ENCODE results near the gene WDR4.
"Not testable (repeated sequence)": the region's sequence is repeated elsewhere in the genome, so short reads cannot be mapped to it uniquely, and the experiment has no call there.

The WDR4 gene

DNA sequence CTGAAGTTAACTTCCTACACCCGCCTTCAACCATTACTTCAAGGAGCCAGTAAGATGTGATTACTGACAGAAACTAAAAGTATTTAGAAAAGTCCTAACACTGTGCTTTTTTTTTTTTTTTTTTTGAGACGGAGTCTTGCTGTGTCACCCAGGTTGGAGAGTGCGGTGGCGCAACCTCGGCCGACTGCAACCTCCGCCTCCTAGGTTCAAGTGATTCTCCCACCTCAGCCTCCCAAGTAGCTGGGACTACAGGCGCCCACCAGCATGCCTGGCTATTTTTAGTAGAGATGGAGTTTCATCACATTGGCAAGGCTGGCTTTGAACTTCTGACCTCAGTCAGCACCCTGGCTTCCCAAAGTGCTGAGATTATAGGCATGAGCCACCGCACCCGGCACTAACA lies 3.5 kb downstream of the WDR4 start:
- DNase-seq (ENCODE audit: low read depth) = not testable (repeated sequence)

DNA sequence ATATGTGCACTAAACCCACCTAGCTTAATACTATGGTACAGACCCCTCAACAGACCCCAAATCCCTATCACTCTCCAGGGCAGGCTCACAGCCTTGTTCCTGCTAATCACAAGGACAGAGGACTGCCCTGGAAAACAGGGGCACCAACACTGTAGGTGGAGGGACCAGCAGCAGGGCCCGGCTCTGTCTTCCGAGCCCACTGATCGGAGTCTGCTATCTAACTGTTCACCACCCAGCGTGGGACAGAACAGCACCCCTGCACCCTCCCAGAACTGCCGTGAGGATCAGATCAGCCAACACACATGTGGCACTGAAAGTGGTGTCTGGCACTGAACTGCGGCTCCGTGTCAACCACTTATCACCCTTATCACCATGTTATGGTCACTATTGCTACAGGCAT lies 6.2 kb downstream of the WDR4 start:
- no peak for DNase-seq (ENCODE audit: low read depth)

DNA sequence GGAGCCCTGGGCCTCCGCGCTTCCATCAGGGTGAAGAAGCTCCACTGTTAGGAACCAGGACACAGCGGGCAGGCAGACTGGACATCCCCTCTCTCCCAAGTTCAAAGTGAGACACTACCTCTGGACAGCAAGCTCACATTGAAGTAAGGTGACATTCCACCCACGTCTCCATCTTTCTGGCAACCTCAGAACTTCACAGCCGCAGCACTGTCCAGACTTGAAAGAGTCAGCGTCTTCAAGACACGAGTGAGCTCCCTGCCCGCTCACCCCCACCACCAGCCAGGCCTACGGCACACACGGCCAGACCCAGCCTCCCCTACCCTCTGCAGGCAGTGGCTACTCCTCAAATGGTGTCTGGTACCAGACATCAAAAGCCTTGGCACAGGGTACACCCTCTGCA lies 11.1 kb downstream of the WDR4 start:
- DNase-seq (ENCODE audit: low read depth) = no peak

DNA sequence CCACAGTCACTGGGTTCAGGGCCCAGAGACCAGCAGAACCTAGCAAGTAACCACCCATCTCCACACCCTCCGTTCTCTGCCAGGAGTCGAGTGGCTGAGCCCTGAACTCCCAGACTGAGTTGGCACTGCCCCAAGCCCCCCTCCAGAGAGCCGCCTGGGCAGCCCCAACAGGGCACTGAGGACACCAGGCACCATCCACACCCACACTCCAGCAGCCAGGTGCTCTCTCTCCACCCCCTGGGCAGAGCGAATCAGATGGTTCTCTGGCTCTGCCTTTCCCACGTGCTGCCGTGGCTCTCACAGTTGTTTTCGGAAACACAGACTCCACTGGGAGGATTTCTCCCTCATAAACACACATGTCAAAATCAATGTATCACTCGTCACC lies 13.6 kb downstream of the WDR4 start:
- no peak for DNase-seq (ENCODE audit: low read depth)

DNA sequence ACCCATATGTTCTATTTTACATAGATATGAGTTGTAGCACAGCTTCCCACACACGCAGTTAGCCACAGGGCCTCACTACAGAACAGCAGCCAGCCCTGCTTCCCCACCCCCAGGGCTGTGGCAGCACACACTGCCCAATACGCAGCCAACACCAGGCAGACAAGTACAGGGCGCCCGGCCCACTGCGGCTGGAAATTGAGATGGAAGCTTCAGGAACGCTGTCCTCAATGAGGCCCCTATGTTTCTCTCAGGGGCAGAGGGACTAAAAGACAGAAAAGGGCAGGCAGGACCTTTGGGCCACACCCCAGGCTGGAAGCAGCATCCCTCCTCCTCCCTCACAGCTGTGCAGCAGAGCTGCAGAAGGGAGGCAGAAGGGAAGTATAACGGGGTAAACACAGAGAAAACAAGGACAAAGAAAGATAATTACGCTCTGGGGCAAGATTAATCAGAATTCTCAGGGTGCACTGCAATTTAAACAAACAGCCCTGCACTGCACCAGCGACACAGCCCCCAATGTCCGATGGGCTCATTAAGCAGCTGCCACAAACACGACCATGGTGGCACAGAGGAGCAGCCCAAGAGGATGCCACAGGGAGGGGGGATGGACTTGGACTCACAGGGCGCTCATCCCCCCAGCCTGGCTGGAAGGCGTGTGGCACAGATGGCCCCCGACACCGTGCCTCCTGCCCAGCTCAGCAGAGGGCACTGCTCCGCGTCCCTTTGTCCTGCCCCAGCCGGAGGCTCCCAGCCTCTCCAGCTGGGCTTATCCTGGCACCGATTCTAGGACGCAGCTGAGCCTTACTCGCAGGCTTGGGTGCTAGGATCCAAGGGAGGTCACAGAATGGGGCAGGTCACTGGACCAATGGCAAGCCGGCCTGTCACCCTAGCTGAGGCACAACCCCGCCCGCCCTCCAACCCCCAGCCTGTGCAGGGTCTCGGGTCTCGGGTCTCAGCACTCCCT lies 14.2 kb downstream of the WDR4 start:
- DNase-seq (ENCODE audit: low read depth) = no peak

DNA sequence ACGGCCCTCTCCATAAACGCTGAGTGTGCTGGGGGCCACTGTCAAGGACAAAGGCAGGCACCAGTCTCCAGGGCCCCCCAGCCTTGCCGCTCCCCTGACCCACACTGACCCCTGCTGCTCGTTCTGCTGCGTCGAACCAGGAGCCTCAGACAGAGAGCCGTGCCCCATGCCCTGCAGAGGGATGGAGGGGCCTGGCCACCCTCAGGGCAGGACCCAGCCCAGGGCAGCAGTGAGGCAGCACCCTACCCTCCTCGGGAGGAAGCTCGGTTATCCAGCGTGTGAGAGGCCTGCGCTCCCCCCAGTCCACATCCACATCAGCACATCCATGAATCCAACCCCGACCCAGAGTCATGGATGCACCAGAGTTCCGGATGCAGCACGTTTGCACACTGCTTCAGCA lies 15.1 kb downstream of the WDR4 start:
- DNase-seq (ENCODE audit: low read depth) = no peak

DNA sequence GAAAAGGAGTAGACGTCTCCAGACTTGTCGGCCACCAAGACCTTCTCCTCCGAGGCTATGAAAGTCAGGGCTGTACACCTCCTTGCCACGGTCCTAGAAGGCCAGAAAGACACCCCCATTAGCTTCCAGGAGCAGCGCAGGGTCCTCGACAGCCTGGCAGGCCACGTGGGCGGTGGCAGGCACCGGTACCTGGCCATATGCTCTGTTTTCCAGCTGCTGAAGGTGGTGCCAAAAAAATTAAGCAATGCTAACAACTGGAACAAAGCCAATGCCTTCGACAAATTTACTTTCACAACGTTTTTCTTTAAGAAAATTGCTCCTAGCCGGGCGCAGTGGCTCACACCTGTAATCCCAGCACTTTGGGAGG lies 15.9 kb downstream of the WDR4 start:
- DNase-seq (ENCODE audit: low read depth) = no peak

DNA sequence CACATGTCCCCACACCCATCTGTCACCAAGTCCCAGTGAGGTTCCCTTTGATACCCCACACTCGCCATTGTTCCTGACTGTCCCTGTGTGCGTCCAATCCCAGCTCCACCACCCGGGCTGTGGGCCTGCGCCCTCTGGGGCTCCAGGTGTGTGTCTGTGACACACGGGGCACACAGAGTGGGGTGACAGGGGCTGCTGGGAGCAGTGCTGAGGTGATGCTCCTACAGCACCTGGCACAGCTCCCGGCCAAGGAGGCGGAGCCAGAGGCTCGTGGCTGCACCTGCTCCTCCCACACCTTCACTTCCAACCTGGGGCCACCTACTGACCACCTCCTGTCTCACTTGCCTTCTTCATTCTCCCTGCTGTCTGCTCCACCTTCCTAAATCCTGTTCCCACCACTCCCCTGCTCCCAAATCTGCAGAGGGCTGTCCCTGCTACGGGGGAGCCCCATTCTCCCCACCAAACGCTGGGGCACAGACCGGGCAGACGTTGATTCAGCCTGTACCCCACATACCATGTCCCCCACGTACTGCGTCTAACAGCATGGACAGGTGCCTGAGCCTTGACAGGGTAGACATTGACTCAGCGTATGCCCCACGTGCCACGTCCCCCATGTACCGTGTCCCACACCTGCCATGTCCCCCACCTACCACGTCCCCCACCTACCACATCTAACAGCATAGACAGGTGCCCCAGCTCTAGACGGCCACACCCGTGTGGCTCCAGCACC lies 16.4 kb downstream of the WDR4 start:
- no peak for DNase-seq (ENCODE audit: low read depth)

DNA sequence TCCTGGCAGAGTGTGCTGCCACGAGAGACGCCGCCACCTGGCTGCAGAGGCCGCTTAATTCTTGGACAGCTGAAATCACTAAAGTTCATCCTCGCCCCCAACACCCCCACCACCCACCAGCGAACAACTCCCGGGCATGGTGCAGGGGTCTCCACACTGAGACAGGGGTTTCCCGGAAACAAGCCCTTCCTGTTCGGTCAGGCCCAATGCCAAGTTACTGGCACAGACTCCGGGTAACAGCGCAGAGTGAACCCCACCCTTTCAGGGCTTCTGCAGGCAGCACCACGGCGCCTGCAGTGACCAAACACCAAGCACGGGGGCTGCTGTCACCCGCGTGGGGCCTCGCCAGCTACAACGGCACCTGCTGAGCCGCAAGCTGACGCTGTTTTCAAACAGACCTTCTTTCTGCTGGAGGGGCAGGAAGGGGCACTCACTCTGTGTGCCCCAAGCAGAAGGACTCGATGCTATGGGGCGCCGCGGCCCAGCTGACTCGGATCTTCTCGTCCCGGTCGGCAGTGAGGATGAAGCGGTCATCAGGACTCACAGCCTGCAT lies 17.4 kb downstream of the WDR4 start:
- DNase-seq (ENCODE audit: low read depth) = no peak

DNA sequence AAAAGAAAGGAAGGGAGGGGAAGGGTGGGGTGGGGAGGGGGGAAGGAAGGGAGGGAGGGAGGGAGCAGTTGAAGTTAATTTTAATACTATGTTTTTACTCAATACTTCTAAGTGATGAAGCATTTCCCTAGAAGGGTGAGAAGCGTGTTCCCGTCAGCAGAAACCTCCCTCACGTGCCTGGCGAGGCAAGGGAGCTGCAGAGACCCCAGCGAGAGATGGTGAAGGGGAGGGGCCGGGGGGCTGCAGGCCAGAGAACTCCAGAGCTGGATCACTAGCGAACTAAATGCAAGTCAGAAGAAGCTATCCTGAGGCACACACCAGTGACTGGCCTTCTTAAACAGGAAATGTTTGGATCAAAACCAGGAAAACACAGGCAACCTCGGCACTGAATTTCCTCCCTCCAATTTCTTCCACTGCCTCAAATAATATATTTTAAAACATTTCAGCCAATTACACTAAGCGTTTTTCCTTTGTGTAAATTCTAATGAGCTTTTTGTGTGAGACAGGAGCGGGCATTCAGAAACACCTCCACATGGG lies 18.0 kb downstream of the WDR4 start:
- DNase-seq (ENCODE audit: low read depth) = no peak

DNA sequence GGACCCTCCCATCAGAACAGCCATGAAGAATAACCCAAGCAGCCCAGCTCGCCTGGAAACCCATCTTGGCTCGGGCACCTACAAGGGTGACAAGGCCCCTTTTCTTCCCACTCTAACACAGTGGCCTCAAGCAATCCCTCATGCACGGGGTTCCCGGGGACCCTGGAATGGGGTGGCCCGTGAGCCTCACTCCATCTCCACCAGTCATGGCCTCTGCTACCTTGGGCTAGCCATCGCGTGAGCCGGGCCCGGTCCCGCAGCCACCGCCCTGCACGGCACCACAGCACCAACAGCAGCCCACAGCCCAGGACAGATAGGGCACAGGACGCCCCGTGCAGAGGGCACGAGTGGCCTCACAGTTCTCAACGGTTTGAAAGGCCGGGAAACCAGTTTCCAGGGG lies 19.0 kb downstream of the WDR4 start:
- DNase-seq (ENCODE audit: low read depth) = no peak

DNA sequence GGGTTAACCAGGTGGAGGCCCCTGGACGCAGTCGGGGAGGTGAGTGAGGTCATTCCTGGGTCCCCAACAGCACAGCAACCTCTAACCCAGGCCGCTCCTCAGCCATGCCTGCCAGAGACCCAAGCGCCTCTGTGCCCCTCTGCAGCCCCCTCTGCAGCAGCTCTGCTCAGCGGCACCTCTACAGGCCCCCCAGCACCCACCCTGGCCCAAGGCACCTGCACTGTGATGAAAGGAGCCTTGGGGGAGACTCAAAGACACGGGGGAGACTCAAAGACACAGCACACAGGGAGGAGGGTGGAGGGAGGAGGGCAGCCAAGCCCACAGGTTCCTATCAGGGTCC lies 19.5 kb downstream of the WDR4 start:
- DNase-seq (ENCODE audit: low read depth) = no peak

DNA sequence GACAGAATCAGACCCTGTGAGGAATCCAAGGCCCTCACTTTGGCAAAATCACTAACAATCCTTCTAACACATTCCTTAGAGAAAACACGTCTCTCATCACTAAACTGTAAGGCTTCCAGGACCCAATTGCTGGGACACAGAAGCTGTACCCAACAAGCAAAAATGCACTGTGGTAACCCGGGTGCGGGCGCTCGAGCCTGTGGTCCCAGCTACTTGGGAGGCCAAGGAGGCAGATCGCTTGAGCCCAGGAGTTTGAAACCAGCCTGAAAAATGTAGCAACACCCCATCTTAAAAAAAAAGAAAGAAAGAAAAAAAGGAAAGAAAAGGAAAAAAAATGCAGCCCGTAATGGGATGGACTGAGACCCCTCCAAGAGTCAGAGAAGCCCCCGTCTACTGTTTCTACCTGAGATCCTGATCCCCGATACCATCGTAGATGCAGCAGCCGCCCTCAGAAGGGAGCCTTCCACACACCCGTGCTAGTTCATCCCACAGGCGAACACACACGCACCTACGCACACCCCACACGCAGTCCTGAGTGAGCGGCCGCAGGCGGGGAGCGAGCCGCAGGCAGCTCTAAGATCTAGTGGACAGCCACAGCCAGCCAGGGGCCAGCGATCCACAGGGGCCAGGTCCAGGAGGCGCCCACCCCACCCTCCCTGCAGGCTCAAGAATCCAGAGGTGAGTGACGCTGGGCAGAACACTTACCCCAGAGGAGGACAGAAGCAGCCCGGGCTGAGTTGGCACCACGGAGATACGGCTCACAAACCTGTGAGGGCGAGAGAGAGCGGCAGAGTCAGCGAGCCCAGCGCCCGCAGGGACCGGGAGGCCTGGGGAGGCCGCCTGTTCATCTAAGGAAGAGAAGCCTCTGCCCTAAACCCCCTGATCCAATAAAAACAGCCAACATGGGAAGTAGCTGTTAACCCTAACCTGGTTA lies 20.1 kb downstream of the WDR4 start:
- no peak for DNase-seq (ENCODE audit: low read depth)

DNA sequence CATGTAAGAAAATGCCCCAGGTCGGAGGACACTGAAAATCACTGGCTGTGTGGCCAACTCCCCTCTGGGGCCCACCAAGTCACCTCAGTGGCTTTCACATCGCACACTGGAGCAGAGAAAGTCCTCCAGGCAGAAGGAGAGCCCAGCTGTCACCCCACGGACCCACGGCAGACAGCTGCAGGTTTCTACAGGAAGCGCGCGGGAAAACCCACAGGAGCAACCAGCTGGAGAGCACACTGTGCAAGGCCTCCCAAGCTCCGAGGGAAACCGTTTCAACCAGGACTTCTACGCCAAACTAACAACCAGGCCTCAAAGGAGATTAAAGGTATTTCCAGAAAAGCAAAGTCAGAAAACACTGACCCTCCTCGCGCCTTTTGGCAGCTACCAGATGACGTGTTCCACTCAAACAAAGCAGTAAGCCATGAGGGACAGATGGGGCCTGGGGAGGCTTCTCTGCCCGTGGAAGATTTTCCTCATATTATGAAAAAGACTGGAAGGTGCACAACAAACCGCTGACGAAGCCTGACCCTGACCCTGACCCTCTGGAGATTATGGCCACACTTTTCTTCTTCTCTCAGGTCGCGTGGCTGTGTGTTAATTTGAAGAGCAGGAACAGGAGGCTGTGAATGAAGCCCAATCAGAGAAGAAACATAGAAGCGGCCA lies 21.0 kb downstream of the WDR4 start:
- DNase-seq (ENCODE audit: low read depth) = no peak

DNA sequence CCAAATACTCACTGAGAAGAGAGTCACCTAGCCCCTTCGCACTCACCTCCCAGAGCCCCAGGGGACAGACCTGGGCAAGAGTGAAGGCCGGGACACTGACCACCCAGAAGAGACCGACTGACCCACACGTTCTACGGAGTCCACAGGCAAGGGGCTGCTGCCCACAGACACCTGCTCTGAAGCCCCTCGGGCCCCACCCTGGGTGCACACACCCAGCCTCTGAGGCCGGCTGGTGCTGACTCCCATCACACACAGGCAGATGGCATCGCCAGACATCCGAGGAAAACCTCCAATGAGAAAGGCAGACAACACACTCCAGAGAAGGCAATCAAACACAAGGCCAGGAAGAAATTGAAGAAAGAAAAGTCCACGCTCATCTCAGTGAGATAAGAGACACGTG lies 22.1 kb downstream of the WDR4 start:
- no peak for DNase-seq (ENCODE audit: low read depth)

DNA sequence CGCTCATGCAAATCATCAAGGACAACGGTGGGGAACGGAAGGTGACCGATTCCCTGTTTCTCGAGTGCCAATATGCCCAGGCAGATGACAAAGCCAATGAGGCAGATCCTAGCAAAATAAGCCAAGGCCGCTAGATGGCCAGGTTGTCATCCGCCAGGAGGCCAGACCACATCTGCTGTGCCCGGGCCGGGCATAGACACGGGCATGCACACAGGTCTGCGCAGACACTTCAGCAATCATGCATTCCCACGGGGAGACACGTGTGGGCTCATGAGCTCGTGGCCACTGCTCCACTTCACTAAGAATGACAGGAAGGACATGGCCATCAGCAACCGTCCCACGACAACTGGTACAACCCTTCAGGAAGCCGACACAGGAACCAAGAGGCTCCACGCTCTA lies 23.4 kb downstream of the WDR4 start:
- no peak for DNase-seq (ENCODE audit: low read depth)

DNA sequence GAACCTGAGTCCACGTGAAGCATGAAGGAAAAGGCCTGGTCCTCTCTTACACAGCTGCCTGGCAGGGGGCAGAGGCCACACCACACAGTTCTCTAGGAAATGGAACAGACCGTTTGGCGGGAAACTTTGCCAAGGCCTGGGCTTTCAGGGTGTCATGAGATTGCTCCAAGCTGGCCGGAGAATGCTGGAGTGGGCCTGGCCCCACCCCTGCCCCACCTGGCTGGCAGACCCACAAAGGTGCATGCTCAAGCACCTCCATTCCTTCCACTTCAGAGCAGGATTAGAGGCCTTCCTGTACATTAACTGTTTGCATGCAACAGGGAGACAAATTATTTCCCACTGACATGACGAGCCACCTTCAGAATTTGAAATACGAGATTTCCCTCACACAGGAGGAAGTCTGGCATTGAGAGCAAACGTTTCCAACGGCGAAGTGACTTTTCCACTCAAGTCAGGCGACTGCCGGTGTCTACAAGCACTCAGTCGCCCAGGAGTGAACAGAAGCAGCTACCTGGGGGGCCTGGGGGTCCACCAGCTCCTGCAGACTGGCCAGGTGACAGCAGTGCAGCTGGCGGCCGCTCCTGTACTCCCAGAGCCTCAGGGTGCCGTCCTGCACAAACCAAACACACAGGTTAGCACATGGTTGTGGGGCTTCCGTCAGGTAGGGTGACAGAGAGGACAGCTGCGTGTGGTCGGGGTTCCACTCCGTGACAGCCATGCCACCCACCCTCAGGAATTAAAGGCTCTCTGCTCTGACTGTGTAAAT lies 24.0 kb downstream of the WDR4 start:
- DNase-seq (ENCODE audit: low read depth) = no peak

DNA sequence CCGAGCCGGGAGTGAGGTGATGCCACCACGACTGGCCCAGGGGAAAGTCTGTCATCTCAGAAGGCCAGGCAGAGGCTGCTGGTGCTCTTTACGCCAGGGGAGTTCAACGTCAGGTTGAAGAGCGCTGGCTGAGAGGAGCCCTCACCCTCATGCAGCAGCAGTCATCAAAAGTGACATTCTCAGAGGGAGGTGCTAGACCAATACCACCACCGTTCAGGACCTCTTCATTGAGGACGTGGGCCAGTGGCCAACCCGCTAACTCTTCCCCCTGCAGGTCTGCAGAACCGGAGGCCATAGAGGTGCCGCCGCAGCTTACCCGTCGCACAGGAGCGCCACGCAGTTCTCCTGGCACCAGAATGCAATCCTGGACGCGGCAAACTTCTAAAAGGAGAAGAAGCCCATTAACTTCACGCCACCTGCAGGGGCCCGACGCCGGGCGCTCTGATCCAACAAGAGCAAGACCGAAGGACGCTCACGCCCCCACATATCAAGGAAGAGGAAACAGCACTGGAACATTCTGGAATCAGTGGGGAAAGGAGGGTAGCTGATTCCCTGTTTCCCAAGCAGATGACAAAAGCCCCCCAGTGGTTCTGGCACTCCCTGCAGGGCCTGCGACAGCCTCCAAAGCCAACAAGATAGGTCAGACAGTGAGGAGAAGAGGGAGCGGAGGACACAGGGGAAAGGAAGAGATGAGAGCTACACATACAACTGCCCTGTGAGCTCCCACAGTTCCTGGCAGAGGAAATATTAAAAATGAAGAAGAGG lies 24.9 kb downstream of the WDR4 start:
- no peak for DNase-seq (ENCODE audit: low read depth)

DNA sequence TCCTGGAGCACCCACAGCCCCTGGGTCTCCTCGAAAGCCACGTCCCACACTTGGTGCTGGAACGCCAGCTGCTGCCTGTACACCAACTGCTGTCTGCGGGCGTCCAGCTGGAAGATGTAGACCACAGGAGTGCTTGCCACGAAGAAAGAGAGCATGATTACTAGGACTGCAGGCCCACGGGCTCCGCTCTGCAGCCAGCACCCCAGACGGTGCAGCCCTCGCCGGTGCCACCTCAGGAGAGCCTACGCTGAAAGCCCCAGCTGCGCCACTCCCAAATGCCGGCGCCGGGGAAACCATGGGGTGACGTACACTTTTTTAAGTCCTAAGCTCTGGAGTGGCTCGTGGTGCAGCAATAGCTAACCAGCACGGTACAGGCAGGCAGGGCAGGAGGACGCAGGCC lies 25.7 kb downstream of the WDR4 start:
- DNase-seq (ENCODE audit: low read depth) = no peak
